Mononuclear cell (primary cell): ENCODE data around the gene CDHR5. TPM values are rescaled to one million over a fixed set of nuclear protein-coding genes. Genes with fewer than 3 reads are reported as not detected.

Experiments used
- total RNA-seq: library from RNA; depleted of rRNA; stranded (reverse); fragments of >200 nt; gene quantifications from one replicate; pipeline ENCODE4 v1.2.3, GENCODE V29; 2012

Gene CDHR5
- total RNA-seq, 1 donor, result 0.10 TPM

Other genes starting within 250 kb of the CDHR5 start
- not detected for gene PKP3, start 230.7 kb downstream of the CDHR5 start, total RNA-seq
- gene SIGIRR, start 210.0 kb downstream of the CDHR5 start, total RNA-seq, result 50.9 TPM
- gene ANO9, start 182.9 kb downstream of the CDHR5 start, total RNA-seq, result 19.9 TPM
- gene PTDSS2, start 174.7 kb downstream of the CDHR5 start, total RNA-seq, result 8.8 TPM
- 92.2 TPM for gene RNH1, start 117.7 kb downstream of the CDHR5 start, total RNA-seq
- 7.1 TPM for gene HRAS, start 89.4 kb downstream of the CDHR5 start, total RNA-seq
- 0.94 TPM for gene LRRC56, start 87.4 kb downstream of the CDHR5 start, total RNA-seq
- 2.1 TPM for gene LMNTD2, start 64.2 kb downstream of the CDHR5 start, total RNA-seq
- 16.6 TPM for gene RASSF7, start 64.0 kb downstream of the CDHR5 start, total RNA-seq
- 25.1 TPM for gene PHRF1, start 48.5 kb downstream of the CDHR5 start, total RNA-seq
- gene IRF7, start 9.0 kb downstream of the CDHR5 start, total RNA-seq, result 50.9 TPM
- gene SCT, start 2.2 kb upstream of the CDHR5 start, total RNA-seq, result not detected
- 0.10 TPM for gene DRD4, start 12.3 kb upstream of the CDHR5 start, total RNA-seq
- gene DEAF1, start 70.3 kb upstream of the CDHR5 start, total RNA-seq, result 30.7 TPM
- gene TMEM80, start 70.9 kb upstream of the CDHR5 start, total RNA-seq, result 8.3 TPM
- gene EPS8L2, start 81.3 kb upstream of the CDHR5 start, total RNA-seq, result 2.1 TPM
- 141 TPM for gene TALDO1, start 122.5 kb upstream of the CDHR5 start, total RNA-seq
- gene GATD1, start 152.5 kb upstream of the CDHR5 start, total RNA-seq, result 7.2 TPM
- gene CEND1, start 165.1 kb upstream of the CDHR5 start, total RNA-seq, result not detected
- gene SLC25A22, start 173.3 kb upstream of the CDHR5 start, total RNA-seq, result 3.5 TPM
- 6.2 TPM for gene PIDD1, start 180.3 kb upstream of the CDHR5 start, total RNA-seq
- gene RPLP2, start 185.0 kb upstream of the CDHR5 start, total RNA-seq, result 653 TPM
- 81.0 TPM for gene PNPLA2, start 194.0 kb upstream of the CDHR5 start, total RNA-seq
- 0.84 TPM for gene CRACR2B, start 203.0 kb upstream of the CDHR5 start, total RNA-seq
- 28.5 TPM for gene CD151, start 208.0 kb upstream of the CDHR5 start, total RNA-seq
- gene POLR2L, start 217.6 kb upstream of the CDHR5 start, total RNA-seq, result 11.2 TPM
- gene TSPAN4, start 217.9 kb upstream of the CDHR5 start, total RNA-seq, result 15.5 TPM